ENCODE data around the gene KREMEN1. TPM values are rescaled to one million over a fixed set of nuclear protein-coding genes. Genes with fewer than 3 reads are reported as not detected.

KREMEN1 gene
- total and polyA plus RNA-seq, 2 of the 4 experiments (the other 2 are of a cell fraction): 2.9 to 4.6 TPM

DNA sequence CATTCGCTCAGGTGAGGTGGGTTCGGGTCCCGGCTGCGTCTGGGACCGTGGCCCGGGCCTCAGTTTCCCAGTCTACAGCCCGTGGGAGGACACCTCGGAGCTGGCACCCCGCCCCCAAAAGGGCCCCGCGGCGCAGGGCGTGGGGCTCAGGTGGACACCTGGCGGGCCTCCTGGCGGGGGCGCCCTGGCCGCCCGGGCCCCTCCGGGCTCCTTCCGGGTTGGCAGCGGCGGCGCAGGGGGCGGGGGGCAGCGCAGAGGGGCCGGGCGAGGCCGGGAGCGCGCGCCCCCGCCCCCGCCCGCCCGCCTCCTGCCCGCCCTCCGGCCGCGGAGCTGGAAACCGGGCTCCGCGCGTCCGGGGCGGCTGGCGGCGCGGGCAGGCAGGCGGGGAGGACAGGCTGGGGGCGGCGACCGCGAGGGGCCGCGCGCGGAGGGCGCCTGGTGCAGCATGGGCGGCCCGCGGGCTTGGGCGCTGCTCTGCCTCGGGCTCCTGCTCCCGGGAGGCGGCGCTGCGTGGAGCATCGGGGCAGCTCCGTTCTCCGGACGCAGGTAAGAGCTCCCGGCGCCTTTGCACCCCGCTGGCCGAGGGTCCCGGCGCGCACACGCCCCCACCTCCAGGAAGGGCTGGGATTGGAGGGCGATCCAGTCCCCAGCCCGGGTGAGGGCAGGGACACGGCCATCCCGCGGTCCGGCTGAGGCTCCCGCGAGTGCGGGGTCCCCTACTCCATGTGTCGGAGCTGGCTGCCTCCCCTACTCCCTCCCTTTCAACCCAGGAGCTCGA, 132.9 kb downstream of the KREMEN1 start, which contains the start of gene EMID1:
TSS of gene EMID1 (plus strand) at position 303 of the 778 bp plus-strand sequence. CDS start at position 446, 143 bp downstream.
- H4K5ac ChIP-seq (ENCODE audit: low read depth, low read length): no peak within 1 kb of the TSS
- 3% methylated on average over 35 of the region's 90 CpGs; no CpG with 5 or more reads in 1 of the 2 experiments for WGBS, 2 experiments (ENCODE audit: extremely low coverage in 2 of 2, insufficient read length in 1 of 2)
- no peak within 1 kb of the TSS; the same call in none of the 2 replicates for H3K14ac ChIP-seq (replicated peaks; ENCODE audit: low read depth, low read length)
- no peaks in the 10 kb centered on the region for H4K20me1 ChIP-seq (ENCODE audit: insufficient read depth, low read length)
- no peak within 1 kb of the TSS for H2BK5ac ChIP-seq (ENCODE audit: low read depth, low read length, poor library complexity, severe bottlenecking)
- TF ChIP-seq CEBPB (IDR thresholded peaks at IDR 0.05; ENCODE audit: low read depth, low read length) (no peak), SMC3 (IDR thresholded peaks at IDR 0.05; ENCODE audit: low read depth, low read length) (peak; percentile 13; the same call in 1 of the 2 replicates)
- TF ChIP-seq, protein P1, sequence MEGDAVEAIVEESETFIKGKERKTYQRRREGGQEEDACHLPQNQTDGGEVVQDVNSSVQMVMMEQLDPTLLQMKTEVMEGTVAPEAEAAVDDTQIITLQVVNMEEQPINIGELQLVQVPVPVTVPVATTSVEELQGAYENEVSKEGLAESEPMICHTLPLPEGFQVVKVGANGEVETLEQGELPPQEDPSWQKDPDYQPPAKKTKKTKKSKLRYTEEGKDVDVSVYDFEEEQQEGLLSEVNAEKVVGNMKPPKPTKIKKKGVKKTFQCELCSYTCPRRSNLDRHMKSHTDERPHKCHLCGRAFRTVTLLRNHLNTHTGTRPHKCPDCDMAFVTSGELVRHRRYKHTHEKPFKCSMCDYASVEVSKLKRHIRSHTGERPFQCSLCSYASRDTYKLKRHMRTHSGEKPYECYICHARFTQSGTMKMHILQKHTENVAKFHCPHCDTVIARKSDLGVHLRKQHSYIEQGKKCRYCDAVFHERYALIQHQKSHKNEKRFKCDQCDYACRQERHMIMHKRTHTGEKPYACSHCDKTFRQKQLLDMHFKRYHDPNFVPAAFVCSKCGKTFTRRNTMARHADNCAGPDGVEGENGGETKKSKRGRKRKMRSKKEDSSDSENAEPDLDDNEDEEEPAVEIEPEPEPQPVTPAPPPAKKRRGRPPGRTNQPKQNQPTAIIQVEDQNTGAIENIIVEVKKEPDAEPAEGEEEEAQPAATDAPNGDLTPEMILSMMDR (conservative IDR thresholded peaks at IDR 0.05; ENCODE audit: low read depth, low read length): peak; percentile 25; the same call in 1 of the 2 replicates
- BruUV-seq (replicated peaks): no TSS peak
- no peak within 1 kb of the TSS for H3K9ac ChIP-seq (ENCODE audit: low read depth, low read length)
- H3K9me3 ChIP-seq (ENCODE audit: control insufficient read depth, insufficient read depth, low read length): no peaks in the 10 kb centered on the region
- no peak within 1 kb of the TSS for H3K18ac ChIP-seq (ENCODE audit: low read depth, low read length)
- H3K4me1 ChIP-seq (ENCODE audit: control insufficient read depth, insufficient read depth, low read length): peaks cover 9% of the 10 kb centered on the region; the same call in 1 of the 2 replicates
- ATAC-seq (ENCODE audit: low read depth) (peak; percentile 82), DNase-seq (peak; percentile 9)
- dilution Hi-C loops (cut with HindIII; ENCODE audit: low sequenced_read_pairs, unreplicated experiment) (no loop called here), intact Hi-C loops (cut with micrococcal nuclease) (no loop called here), in situ Hi-C loops (cut with MboI; ENCODE audit: low sequenced_read_pairs) (no loop called here)
- H2BK20ac ChIP-seq (ENCODE audit: low read depth, low read length): no peak within 1 kb of the TSS
- peak within 1 kb of the TSS; percentile 32; the same call in 1 of the 2 replicates for H3K23ac ChIP-seq (ENCODE audit: low read depth, low read length)
- no peak within 1 kb of the TSS for H2BK15ac ChIP-seq (ENCODE audit: low read depth, low read length)
- H3K27ac ChIP-seq (ENCODE audit: insufficient read depth, low read length): no peak within 1 kb of the TSS
- H3K27me3 ChIP-seq (ENCODE audit: control insufficient read depth, insufficient read depth, low read length): peaks cover 13% of the 10 kb centered on the region
- H3K4ac ChIP-seq (ENCODE audit: low read depth, low read length): no peak within 1 kb of the TSS
- peak within 1 kb of the TSS; percentile 82 for H2AFZ ChIP-seq (replicated peaks; ENCODE audit: low read length, poor library complexity)
- H3K36me3 ChIP-seq (ENCODE audit: control insufficient read depth, insufficient read depth, low read length): no peaks in the 10 kb centered on the region
- peak within 1 kb of the TSS; percentile 30 for H2AK5ac ChIP-seq (ENCODE audit: low read depth, low read length)
- CTCF ChIA-PET: interaction anchor here (0.6 kb wide), 1 partner anchor 387 kb away, joined by 3 read pairs; no protein-coding TSS in a partner anchor
- H2AK9ac ChIP-seq (replicated peaks; ENCODE audit: low read depth, low read length, poor library complexity): peak within 1 kb of the TSS; percentile 52
- H3K79me1 ChIP-seq (ENCODE audit: low read depth in 1 of 2, low read length in 2 of 2): no peaks in the 10 kb centered on the region
- H3K4me3 ChIP-seq (ENCODE audit: insufficient read depth, low read depth, low read length): peak within 1 kb of the TSS; percentile 34
- peaks cover 13% of the 10 kb centered on the region for H3K9me1 ChIP-seq (ENCODE audit: insufficient read depth, low read length)
- H3K4me2 ChIP-seq (ENCODE audit: low read depth, low read length): peak within 1 kb of the TSS; percentile 68
- H3K56ac ChIP-seq (ENCODE audit: extremely low read depth, insufficient read depth, low read length): 0 out of 2 replicates have a peak within 1 kb of the TSS, but pooled peaks have one; percentile 23
- peak within 1 kb of the TSS; percentile 6; the same call in 1 of the 2 replicates for H4K91ac ChIP-seq (ENCODE audit: insufficient read depth, low read depth, low read length)
- POLR2A ChIA-PET (ENCODE audit: unreplicated experiment): no interaction called here
- H2BK120ac ChIP-seq (ENCODE audit: low read depth, low read length): peak within 1 kb of the TSS; percentile 8; the same call in 1 of the 2 replicates
- peak within 1 kb of the TSS; percentile 1 to 71; a peak in 1 of 4 replicates for H4K8ac ChIP-seq (ENCODE audit: low read depth in 2 of 2, low read length in 2 of 2)
